Posterior vena cava (tissue), 2 donors: ENCODE results near the gene CUZD1. TPM values are rescaled to one million over a fixed set of nuclear protein-coding genes. Genes with fewer than 3 reads are reported as not detected.
"Not testable (repeated sequence)": the region's sequence is repeated elsewhere in the genome, so short reads cannot be mapped to it uniquely, and the experiment has no call there.

Experiments
- DNase-seq: peaks from one replicate; pipeline ENCODE4 v3.0.0-alpha.2; 2020; ENCODE audit warnings: low spot score
- intact Hi-C, 2 donors: fragments of 100-400 bp; cut with DNase I; formaldehyde crosslinking; loops; one replicate each; pipeline versions ENCODE4 v1.14.1 to v1.14.2; 2022 to 2023
- long read RNA-seq, 2 donors: library from polyadenylated mRNA; unstranded; transcript quantifications; one replicate each; pipeline ENCODE4 v2.0.0, GENCODE V29; 2020 to 2021
- total RNA-seq, 2 donors: library from RNA; stranded (reverse); fragmentation: NEBNext Ultra II Directional; extraction: Animal tissue kit (Norgen Biotek cat#: 25700); gene quantifications; one replicate each; pipeline ENCODE4 v1.2.1, GENCODE V29; 2021
- donor health status: DM: yes; HTN: yes; CAD: no.
- donor health status: DM: yes; HTN: yes; CAD: no.

CUZD1 gene, protein sequence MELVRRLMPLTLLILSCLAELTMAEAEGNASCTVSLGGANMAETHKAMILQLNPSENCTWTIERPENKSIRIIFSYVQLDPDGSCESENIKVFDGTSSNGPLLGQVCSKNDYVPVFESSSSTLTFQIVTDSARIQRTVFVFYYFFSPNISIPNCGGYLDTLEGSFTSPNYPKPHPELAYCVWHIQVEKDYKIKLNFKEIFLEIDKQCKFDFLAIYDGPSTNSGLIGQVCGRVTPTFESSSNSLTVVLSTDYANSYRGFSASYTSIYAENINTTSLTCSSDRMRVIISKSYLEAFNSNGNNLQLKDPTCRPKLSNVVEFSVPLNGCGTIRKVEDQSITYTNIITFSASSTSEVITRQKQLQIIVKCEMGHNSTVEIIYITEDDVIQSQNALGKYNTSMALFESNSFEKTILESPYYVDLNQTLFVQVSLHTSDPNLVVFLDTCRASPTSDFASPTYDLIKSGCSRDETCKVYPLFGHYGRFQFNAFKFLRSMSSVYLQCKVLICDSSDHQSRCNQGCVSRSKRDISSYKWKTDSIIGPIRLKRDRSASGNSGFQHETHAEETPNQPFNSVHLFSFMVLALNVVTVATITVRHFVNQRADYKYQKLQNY
- under 1 TPM; 0.48 to 0.51 TPM for total RNA-seq
- long read RNA-seq, donor 1, result 0 reads
- long read RNA-seq, donor 2, result 0 reads

GRCh38 chr10:122845783-122846332 is at the start of gene CUZD1:
CUZD1 (minus strand) TSS chr10:122845857; CDS start chr10:122845843, 14 bp downstream.
- DNase-seq, result no peak
- intact Hi-C loops, result no loop called here

DNA sequence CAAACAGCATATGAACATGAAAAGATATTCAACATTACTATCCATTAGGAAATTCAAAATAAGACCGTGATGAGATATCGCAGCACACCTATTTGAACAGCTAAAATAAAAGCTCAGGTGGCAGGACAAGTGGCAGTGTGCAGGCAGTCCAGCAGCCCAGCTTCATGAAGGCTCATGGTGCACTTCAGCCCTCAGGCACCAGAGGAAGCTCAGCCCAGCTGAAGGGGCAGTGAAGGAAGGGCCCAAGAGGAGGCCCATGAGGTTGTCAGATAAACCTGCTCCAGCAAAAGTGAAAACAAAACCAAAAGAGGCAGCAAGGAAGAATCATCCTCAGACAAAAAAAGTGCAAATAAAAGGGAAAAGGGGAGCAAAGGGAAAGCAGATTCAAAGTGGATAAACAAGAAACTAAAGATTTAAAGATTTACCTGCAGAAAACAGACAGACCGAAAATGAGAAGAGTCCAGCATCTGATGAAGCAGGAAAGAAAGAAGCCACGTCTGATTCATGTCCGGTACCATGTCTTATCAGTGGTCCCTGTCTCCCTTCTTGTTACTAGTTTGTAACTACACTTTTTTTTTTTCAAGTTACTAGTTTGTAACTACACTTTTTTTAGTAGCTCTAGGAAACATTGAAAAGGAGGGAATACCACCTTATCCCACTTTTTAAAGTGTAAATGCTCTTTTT is 48.7 kb upstream of the CUZD1 start:
- no peak for DNase-seq
- intact Hi-C loops, result no loop called here

DNA sequence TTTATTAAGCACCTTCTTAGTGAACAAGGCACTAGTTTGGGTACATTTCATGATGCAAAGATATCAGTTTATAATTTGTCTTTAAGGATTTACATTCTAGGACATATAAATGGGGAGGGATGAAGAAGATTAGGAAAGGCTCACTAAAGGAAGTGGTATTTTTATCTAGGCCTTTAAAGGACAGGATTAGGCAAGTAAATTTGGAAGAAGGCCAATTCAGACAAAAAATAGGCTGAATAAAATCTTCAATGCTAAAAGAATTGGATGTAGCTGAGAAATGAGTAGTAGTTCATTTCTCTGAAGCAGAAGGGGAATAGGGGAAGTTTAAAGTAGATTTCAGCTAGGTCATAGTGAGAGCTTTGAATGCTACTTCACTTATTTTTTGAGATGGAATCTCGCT is 38.5 kb upstream of the CUZD1 start:
- intact Hi-C loops, result no loop called here
- DNase-seq, result no peak

- intact Hi-C loops, result no loop called here
Measured at GRCh38 chr10:122882766-122883165, 37.1 kb upstream of the CUZD1 start.

GRCh38 chr10:122879339-122880273 is 33.9 kb upstream of the CUZD1 start, which contains the start of gene FAM24B:
FAM24B (minus strand) TSS chr10:122879581; CDS start chr10:122850515, 29,066 bp downstream.
- DNase-seq, result peak; percentile 97
- intact Hi-C loops, result loop anchor here in 1 of 2 donors (5.0 kb wide), 1 partner anchor 887 kb away; no protein-coding TSS in a partner anchor

More at GRCh38 chr10:122882766-122883165, 37.1 kb upstream of the CUZD1 start:
- no peak for DNase-seq

DNA sequence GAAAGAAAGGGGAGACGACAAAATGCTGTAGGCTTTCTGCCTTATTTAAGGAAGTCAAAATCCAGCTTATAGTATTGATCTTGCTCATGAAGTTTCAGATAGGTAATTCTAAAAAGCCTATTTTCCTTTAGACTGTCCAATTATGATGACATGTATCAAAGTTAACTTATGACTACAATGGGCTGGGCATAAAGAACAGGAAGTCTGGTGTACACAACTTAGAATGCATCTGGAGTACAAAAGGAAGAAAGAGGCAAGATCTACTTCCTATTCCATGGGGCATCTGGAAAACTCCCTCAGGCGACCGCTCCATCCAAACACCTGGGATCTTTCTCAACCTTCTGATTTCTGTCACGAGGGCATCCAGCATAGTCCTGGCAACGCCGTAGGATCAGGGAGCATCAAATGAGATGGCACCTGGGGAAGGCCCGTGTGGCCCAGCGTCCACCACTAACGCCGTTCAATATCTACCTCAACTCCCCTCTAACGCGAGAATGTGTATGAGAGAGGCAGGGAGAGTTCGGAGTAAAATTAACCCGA is 33.2 kb upstream of the CUZD1 start:
- DNase-seq, result no peak
- intact Hi-C loops, result loop anchor here in 1 of 2 donors (5.0 kb wide), 1 partner anchor 887 kb away; no protein-coding TSS in a partner anchor

GRCh38 chr10:122877264-122877663 is 31.6 kb upstream of the CUZD1 start:
- DNase-seq, result no peak
- intact Hi-C loops, result loop anchor here in 1 of 2 donors (5.0 kb wide), 1 partner anchor 885 kb away; no protein-coding TSS in a partner anchor

DNA sequence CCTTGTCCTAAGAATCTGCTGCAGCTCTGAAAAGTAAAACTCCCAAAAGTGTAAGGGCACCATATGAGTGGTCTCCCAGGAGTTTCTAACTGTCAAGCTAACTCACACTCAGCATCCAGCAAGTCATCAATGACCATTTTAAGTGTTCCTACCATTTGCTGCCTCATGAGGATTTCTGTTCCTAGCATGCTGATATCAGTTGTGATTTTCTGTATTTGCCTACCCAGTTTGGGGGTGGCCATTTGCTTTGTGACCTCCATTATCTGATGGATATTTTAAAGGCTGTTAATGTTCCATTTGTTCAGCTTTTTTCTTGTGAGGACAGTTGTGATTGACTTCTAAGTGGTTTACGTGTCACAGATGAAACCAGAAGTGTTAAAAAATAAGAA is 30.8 kb upstream of the CUZD1 start:
- no peak for DNase-seq

DNA sequence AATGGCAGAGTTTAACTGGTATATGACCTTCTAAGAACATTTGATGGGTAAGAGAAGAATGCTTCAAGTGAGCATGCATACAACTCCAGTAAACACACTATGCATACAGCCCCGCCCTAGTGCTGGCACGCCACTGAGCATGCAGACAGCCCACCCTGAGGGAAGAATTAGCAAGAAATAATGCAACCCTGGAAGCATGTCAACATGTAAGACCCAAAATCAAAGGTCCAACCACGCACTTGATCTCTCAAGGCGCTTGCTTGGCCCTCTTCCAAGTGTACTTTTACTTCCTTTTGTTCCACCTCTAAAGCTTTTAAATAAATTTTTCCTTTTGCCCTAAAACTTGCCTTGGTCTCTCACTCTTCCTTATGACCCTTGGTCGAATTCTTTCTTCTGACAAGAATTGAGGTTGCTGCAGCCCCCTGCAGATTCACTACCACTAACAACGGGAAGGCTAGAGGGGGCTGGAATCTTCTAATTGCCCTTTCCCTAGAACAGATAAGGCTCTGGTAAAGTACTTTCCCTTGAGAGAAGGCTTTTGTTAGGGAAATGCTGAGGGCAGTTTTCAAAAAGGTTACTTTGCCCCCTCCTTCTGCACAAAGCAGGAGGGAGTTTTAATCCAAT is 30.3 kb upstream of the CUZD1 start:
- intact Hi-C loops, result loop anchor here in 1 of 2 donors (5.0 kb wide), 1 partner anchor 884 kb away; no protein-coding TSS in a partner anchor

More for the DNA sequence above, 30.8 kb upstream of the CUZD1 start:
- intact Hi-C loops, result loop anchor here in 1 of 2 donors (5.0 kb wide), 1 partner anchor 884 kb away; no protein-coding TSS in a partner anchor

DNA sequence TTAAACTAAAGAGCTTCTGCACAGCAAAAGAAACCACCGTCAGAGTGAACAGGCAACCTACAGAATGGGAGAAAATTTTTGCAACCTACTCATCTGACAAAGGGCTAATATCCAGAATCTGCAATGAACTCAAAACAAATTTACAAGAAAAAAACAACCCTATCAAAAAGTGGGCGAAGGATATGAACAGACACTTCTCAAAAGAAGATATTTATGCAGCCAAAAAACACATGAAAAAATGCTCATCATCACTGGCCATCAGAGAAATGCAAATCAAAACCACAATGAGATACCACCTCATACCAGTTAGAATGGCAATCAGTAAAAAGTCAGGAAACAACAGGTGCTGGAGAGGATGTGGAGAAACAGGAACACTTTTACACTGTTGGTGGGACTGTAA is 26.3 kb upstream of the CUZD1 start:
- intact Hi-C loops, result not testable (repeated sequence)

More for the DNA sequence above, 30.3 kb upstream of the CUZD1 start:
- DNase-seq, result no peak

GRCh38 chr10:122868768-122869167 is 23.1 kb upstream of the CUZD1 start:
- intact Hi-C loops, DNase-seq: not testable (repeated sequence)

More for the DNA sequence above, 26.3 kb upstream of the CUZD1 start:
- not testable (repeated sequence) for DNase-seq

- DNase-seq, intact Hi-C loops: not testable (repeated sequence)
Measured at GRCh38 chr10:122866757-122867482, 21.3 kb upstream of the CUZD1 start.

- intact Hi-C loops, result no loop called here
- DNase-seq, result no peak
Measured at GRCh38 chr10:122864901-122865300, 19.2 kb upstream of the CUZD1 start.

DNA sequence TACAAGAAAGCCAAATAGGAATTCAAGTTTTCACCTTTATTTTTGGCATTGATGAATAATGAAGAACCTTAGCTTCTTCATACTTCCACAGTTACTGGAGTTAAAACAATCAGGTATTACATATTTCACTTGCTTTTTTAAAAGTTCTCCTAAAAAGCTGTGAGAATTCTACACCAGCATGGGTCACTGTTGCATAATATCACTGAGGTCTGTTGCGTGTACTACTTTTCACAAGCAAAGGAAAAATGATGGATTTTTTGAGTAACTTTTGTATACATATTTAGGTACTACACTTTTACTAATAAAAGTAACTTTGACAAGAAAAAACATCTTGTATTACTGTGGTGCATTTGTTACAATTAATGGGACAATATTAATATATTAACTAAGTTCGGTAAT is 18.5 kb upstream of the CUZD1 start:
- intact Hi-C loops, result no loop called here
- DNase-seq, result no peak

DNA sequence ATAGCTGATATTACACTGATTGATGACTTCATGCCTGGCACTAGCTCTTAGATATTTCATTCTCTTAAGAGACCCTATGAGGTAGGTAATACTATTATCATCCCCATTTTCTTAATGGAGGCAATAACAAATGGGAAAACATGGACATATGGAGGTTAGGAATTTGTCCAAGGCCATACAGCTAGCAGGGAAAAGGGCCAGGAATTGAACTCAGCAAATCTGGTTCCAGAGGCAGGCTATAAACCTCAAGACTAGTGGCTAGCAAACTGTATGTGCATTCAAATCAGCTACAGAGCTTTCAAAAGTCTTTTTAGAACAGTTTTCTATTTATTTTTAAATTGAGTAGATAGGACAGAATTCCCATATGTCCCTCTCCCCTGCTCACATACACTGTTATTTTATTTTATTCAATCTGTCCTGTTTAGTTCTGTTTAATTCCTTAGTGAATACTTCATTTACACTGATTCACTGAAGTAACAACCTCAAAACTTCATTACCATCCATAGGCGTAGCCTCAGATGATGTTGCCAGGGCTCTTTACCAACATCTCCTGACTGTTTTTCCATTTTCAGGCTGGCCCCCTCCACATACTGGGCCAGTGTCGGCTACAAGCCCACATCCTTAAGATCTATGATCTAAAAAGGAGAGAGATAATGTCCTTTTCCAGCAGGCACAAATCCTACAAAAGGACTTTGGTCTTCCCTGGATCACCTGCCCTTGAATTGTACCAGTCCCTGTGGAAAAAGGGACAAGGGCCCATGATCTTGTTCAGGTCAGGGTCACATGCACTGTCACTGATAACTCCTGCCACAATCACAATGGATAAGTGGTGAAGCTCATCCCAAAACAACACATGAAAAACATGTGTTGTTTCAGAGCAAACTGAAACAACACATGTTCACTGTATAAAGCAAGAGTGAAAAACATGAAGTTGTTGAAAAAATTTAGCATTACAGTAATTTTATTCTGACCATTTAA is 17.8 kb upstream of the CUZD1 start:
- no peak for DNase-seq
- intact Hi-C loops, result no loop called here

DNA sequence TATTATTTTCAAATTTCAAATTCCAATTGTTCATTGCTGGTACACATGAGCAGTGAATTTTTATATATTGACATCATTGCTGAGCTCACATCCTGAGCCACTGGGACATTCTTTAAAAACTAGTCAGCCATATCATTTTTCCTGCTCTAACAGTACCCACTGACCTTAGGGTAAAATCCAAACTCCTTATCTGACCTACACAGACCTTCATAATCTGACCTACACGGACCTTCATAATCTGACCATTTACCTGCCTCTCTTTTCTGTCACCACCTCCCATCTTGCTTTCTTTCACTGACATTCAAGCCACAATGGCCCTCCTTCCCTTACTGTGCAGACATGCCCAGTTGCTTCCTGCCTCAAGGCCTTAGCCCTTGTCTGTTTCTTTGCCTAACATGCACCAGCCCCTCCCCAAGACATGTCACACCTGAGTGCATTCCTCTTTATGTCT is 16.1 kb upstream of the CUZD1 start:
- intact Hi-C loops, result no loop called here
- no peak for DNase-seq
